Kidney (tissue), 14 donors: ENCODE measurements around the gene HARBI1. TPM values are rescaled to one million over a fixed set of nuclear protein-coding genes. Genes with fewer than 3 reads are reported as not detected.

Source experiments
- DNase-seq, 5 donors: peaks; one replicate each; pipeline ENCODE4 v3.0.0-alpha.2; 2013 to 2020
- FAIRE-seq: peaks from 2 replicates; lab custom pipeline; 2012; peaks lifted over from hg19 to GRCh38; lab: Jason Lieb, UNC
- H3K27ac ChIP-seq, 2 donors: one replicate each; pipeline ENCODE4 v1.7.0; 2013; ENCODE audit warnings: low read depth in 2 of 2, low read length in 2 of 2, inconsistent platforms in 1 of 2
- H3K27me3 ChIP-seq: one replicate; pipeline ENCODE4 v1.7.1; 2013; ENCODE audit warnings: low read length, inconsistent platforms; ENCODE audit not compliant: control insufficient read depth, insufficient read depth
- H3K36me3 ChIP-seq, 3 donors: one replicate each; pipeline versions ENCODE4 v1.7.0 to v1.7.1; 2013; ENCODE audit warnings: low read length in 3 of 3, control low read depth in 1 of 3, inconsistent platforms in 1 of 3; ENCODE audit not compliant: insufficient read depth in 3 of 3, control insufficient read depth in 2 of 3
- H3K4me1 ChIP-seq, 3 donors: one replicate each; pipeline versions ENCODE4 v1.7.0 to v1.7.1; 2013; ENCODE audit warnings: low read length in 3 of 3, inconsistent platforms in 1 of 3, low read depth in 1 of 3; ENCODE audit not compliant: control insufficient read depth in 2 of 3, insufficient read depth in 2 of 3
- H3K4me3 ChIP-seq, 3 donors: one replicate each; pipeline versions ENCODE4 v1.7.0 to v1.8.1; 2013; ENCODE audit warnings: low read length in 3 of 3, control low read depth in 1 of 3, inconsistent platforms in 1 of 3
- H3K9ac ChIP-seq, 3 donors: one replicate each; pipeline versions ENCODE4 v1.7.0 to v1.7.1; 2013; ENCODE audit warnings: low read length in 3 of 3, control low read depth in 1 of 3, inconsistent platforms in 1 of 3
- H3K9me3 ChIP-seq, 3 donors: one replicate each; pipeline versions ENCODE4 v1.7.0 to v1.7.1; 2013; ENCODE audit warnings: low read length in 3 of 3, control low read depth in 1 of 3, inconsistent platforms in 1 of 3; ENCODE audit not compliant: control insufficient read depth in 2 of 3, insufficient read depth in 1 of 3
- CTCF ChIP-seq: IDR thresholded peaks from 3 replicates; pipeline ENCODE4 v1.5.1; 2012; ENCODE audit warnings: mild to moderate bottlenecking, moderate library complexity, borderline replicate concordance; ENCODE audit not compliant: insufficient read depth; ENCODE audit errors: extremely low read depth
- intact Hi-C: fragments of 100-400 bp; cut with DNase I; formaldehyde crosslinking; loops from one replicate; pipeline ENCODE4 v1.11.1; 2022
- polyA plus RNA-seq: library from polyadenylated mRNA; stranded (reverse); fragments of 350-450 nt; fragmentation: Illumina TruSeq; extraction: RNeasy Lipid Tissue Mini Kit (QIAGEN cat#74804); gene quantifications from one replicate; pipeline ENCODE4 v1.2.3, GENCODE V29; 2014; ENCODE audit warnings: low read depth, low replicate concordance; ENCODE audit not compliant: insufficient read depth
- total RNA-seq: library from RNA; stranded (reverse); fragmentation: NEBNext Ultra II Directional; extraction: Animal tissue kit (Norgen Biotek cat#: 25700); gene quantifications from one replicate; pipeline ENCODE4 v1.2.1, GENCODE V29; 2021
- donor health status: control.
- donor health status: control.
- donor health status: control.
- donor health status: control.
- donor health status: control.
- donor health status: DM: yes; HTN: yes; CAD: no.
- donor health status: Normal renal cell carcinoma (clear cell type).

Gene HARBI1
- total and polyA plus RNA-seq, 2 donors from 2014 or later, result 2.5 to 4.0 TPM

DNA sequence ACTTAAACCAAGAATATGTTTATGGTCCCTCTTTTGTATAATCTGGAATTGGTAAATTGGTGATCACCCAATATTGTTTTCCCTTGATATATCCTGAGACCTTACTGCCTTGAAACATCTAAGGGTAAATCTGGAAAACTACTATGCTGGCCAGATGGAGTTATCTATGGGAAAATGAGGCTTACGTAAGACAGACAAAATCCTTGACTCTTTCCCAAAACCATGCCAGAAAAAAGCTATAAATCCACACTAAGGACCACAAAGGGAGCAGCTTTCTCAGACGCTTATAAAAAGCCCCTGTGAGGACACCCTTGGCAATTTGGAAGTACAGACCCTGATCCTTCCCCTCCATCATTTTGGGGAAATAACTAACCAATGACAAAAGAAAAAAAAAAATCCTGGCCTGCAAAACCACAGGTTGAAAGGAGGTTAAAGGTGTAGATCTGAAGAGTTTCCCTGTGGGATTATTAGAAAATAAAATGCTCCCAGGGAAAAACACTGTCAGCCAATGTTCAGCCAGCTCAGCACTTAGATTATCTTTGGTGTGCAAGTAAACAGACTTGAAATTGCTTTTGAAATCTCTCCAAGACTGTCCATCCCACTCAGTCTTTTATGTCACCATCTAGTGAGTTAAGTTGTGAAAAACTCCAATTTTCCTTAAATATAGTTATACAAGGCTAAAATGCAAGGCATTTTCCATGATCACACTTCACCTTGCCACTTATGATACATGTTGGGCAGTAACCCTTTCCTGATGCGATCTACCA lies 16.6 kb downstream of the HARBI1 start:
- no peak overlapping the region for H3K9ac ChIP-seq
- DNase-seq, result no peak
- peaks cover 3 to 4% (median 3%) of the 10 kb centered on the region in 3 donors for H3K36me3 ChIP-seq
- FAIRE-seq, result no peak
- no peaks in the 10 kb centered on the region for H3K27me3 ChIP-seq
- intact Hi-C loops, result no loop called here
- H3K9me3 ChIP-seq, result no peaks in the 10 kb centered on the region
- H3K4me3 ChIP-seq, result no peak overlapping the region
- no peak overlapping the region for H3K27ac ChIP-seq
- H3K4me1 ChIP-seq, result no peaks in the 10 kb centered on the region
- TF ChIP-seq CTCF, result no peak

- intact Hi-C loops, result no loop called here
- H3K9ac ChIP-seq, result no peak overlapping the region
- H3K27ac ChIP-seq, result no peak overlapping the region
- TF ChIP-seq CTCF, result no peak
- H3K4me1 ChIP-seq, result no peaks in the 10 kb centered on the region
- no peak overlapping the region for H3K4me3 ChIP-seq
- FAIRE-seq, result no peak
- no peak for DNase-seq
- H3K36me3 ChIP-seq, result peaks cover 3 to 4% (median 3%) of the 10 kb centered on the region in 3 donors
- H3K9me3 ChIP-seq, result no peaks in the 10 kb centered on the region
- H3K27me3 ChIP-seq, result no peaks in the 10 kb centered on the region
These were observed 17.5 kb downstream of the HARBI1 start for GRCh38 chr11:46599340-46600193.

DNA sequence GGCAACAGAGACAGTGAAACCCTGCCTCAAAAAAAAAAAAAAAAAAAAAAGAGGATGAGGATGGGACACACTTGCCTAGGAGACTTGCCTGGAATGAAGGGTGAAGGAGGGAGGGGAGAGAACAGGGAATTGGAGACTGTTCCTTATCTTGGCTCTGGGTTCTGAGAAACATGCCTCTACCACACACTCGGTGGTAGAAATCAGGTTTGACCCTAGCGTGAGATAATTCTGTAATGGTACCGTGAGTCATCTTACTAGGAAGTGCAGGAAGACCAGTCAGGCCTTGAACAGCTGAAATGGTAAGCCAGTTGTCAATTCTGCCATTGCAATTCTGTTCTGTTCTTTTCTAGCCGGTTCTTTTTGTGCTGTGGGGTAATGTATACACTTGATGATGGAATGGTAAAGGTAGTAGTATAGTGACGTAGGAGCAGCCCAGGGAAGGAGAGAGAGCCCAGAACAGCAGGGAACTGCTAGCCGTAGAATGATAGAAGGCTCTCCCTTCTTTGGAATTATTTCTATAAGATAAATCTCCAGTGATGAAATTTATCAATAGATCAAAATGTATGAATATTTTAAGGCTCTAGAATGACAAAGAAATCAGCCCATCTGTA lies 19.3 kb downstream of the HARBI1 start:
- no peak overlapping the region for H3K27ac ChIP-seq
- TF ChIP-seq CTCF, result no peak
- no peaks in the 10 kb centered on the region for H3K36me3 ChIP-seq
- H3K9me3 ChIP-seq, result no peaks in the 10 kb centered on the region
- no peak overlapping the region for H3K4me3 ChIP-seq
- no peaks in the 10 kb centered on the region for H3K27me3 ChIP-seq
- intact Hi-C loops, result no loop called here
- no peak overlapping the region for H3K9ac ChIP-seq
- no peak for FAIRE-seq
- H3K4me1 ChIP-seq, result peaks cover 0 to 5% (median 2%) of the 10 kb centered on the region in 3 donors
- no peak for DNase-seq
